Germinal center (tissue), 1 donor: ENCODE data around the gene TBC1D9.
A peak's percentile ranks its signal among the peaks of the same experiment; 100 is the strongest.

Source experiments
- DNase-seq: peaks from one replicate; pipeline ENCODE4 v3.0.0; 2012; ENCODE audit warnings: mixed read lengths, low spot score

The TBC1D9 gene

GRCh38 chr4:140617499-140618248, 138.5 kb downstream of the TBC1D9 start:
- no peak for DNase-seq

- no peak for DNase-seq
Measured at GRCh38 chr4:140615451-140615850, 140.7 kb downstream of the TBC1D9 start.

- DNase-seq: no peak
Measured at GRCh38 chr4:140612357-140612756, 143.8 kb downstream of the TBC1D9 start.

GRCh38 chr4:140611854-140612253, 144.3 kb downstream of the TBC1D9 start:
- no peak for DNase-seq

GRCh38 chr4:140609548-140610425, 146.4 kb downstream of the TBC1D9 start:
- peak; percentile 55 for DNase-seq

GRCh38 chr4:140607852-140608251, 148.3 kb downstream of the TBC1D9 start:
- no peak for DNase-seq

- DNase-seq: no peak
Measured at GRCh38 chr4:140604544-140604943, 151.6 kb downstream of the TBC1D9 start.

GRCh38 chr4:140603286-140603685, 152.9 kb downstream of the TBC1D9 start:
- no peak for DNase-seq

GRCh38 chr4:140602714-140603113, 153.5 kb downstream of the TBC1D9 start:
- no peak for DNase-seq

- DNase-seq: no peak
Measured at GRCh38 chr4:140600408-140600807, 155.8 kb downstream of the TBC1D9 start.

GRCh38 chr4:140595065-140595464, 161.1 kb downstream of the TBC1D9 start:
- DNase-seq: peak; percentile 22

- DNase-seq: no peak
Measured at GRCh38 chr4:140584439-140584838, 171.7 kb downstream of the TBC1D9 start.

GRCh38 chr4:140581078-140581477, 175.1 kb downstream of the TBC1D9 start:
- no peak for DNase-seq

GRCh38 chr4:140579278-140579677, 176.9 kb downstream of the TBC1D9 start:
- no peak for DNase-seq

GRCh38 chr4:140575489-140575888, 180.7 kb downstream of the TBC1D9 start:
- no peak for DNase-seq

- DNase-seq: no peak
Measured at GRCh38 chr4:140571620-140572019, 184.6 kb downstream of the TBC1D9 start.
